Heart right ventricle (tissue), 16 donors: ENCODE results near the gene NCAPG2. TPM values are rescaled to one million over a fixed set of nuclear protein-coding genes. Genes with fewer than 3 reads are reported as not detected.
A peak's percentile ranks its signal among the peaks of the same experiment; 100 is the strongest.

Experiments
- ATAC-seq, 8 donors: fragments of 200-7000 bp; cut with Tn5 transposase; one replicate each; pipeline ENCODE4 v1.9.1; 2020; ENCODE audit warnings: mild to moderate bottlenecking in 8 of 8, moderate library complexity in 8 of 8, moderate number of reproducible peaks in 1 of 8
- DNase-seq, 2 donors: peaks; one replicate each; pipeline ENCODE4 v3.0.0-alpha.2; 2020
- H3K27ac ChIP-seq, 10 donors: fragments of 200-600 bp; sonication (generic) in 2 of 10; one replicate each; pipeline versions ENCODE4 v1.5.0 to v1.8.0; 2020 to 2022; ENCODE audit warnings: mild to moderate bottlenecking in 3 of 10
- H3K27me3 ChIP-seq, 7 donors: fragments of 200-600 bp; one replicate each; pipeline ENCODE4 v1.8.0; 2021 to 2022; ENCODE audit warnings: mild to moderate bottlenecking in 2 of 7
- H3K36me3 ChIP-seq, 9 donors: fragments of 200-600 bp; sonication (generic) in 1 of 9; one replicate each; pipeline versions ENCODE4 v1.5.0 to v1.8.0; 2020 to 2022; ENCODE audit warnings: mild to moderate bottlenecking in 2 of 9
- H3K4me1 ChIP-seq, 9 donors: fragments of 200-600 bp; sonication (generic) in 1 of 9; one replicate each; pipeline versions ENCODE4 v1.5.0 to v1.8.0; 2020 to 2022; ENCODE audit warnings: mild to moderate bottlenecking in 4 of 9
- H3K4me3 ChIP-seq, 10 donors: fragments of 200-600 bp; sonication (generic) in 2 of 10; one replicate each; pipeline versions ENCODE4 v1.5.0 to v1.8.0; 2020 to 2022; ENCODE audit warnings: mild to moderate bottlenecking in 7 of 10, moderate library complexity in 2 of 10
- H3K9me3 ChIP-seq, 11 donors: fragments of 200-600 bp in 10 of 11; sonication (generic) in 2 of 11; one replicate each; pipeline versions ENCODE4 v1.5.0 to v1.8.0; 2013 to 2022; ENCODE audit warnings: mild to moderate bottlenecking in 2 of 11, control low read depth in 1 of 11, moderate library complexity in 1 of 11
- WGBS, 2 donors: extraction: QIAGEN DNeasy Blood & Tissue Kit; methylation state at CpG; one replicate each; pipeline ENCODE4 v1.1.7; 2013; ENCODE audit warnings: inconsistent platforms in 1 of 2; 5-methylcytosine and 5-hydroxymethylcytosine counted together
- intact Hi-C, 10 donors: fragments of 100-400 bp; cut with DNase I; formaldehyde crosslinking; loops; one replicate each; pipeline versions ENCODE4 v1.11.1 to v1.14.2; 2022
- polyA plus RNA-seq, 2 donors: library from polyadenylated mRNA; stranded (reverse); fragments of 200-250 nt; gene quantifications; one replicate each; pipeline ENCODE4 v1.2.3, GENCODE V29; 2013
- total RNA-seq, 10 donors: library from RNA; stranded (reverse); fragmentation: NEBNext Ultra II Directional in 3 of 10; extraction: Animal tissue kit (Norgen Biotek cat#: 25700) in 3 of 10; gene quantifications; one replicate each; pipeline versions ENCODE4 v1.2.1 to v1.2.4, GENCODE V29; 2021 to 2023
- TF ChIP-seq, protein P1 (sequence below), 9 donors: fragments of 200-600 bp; sonication (generic) in 2 of 9; IDR thresholded peaks; one replicate each; pipeline versions ENCODE4 v1.5.0 to v1.8.0; 2021 to 2022; ENCODE audit warnings: antibody characterized with exemption in 9 of 9, mild to moderate bottlenecking in 5 of 9, moderate library complexity in 1 of 9
- donor health status: Arrhythmogenic right ventricular cardiomyopathy.
- donor health status: ischemic (EF 13 %, LVEDD 7.1; RV severe dilation, severe dysfunction).
- donor health status: healthy with polysubstance abuse.
- donor health status: DM: no; HTN: yes; CAD: no.
- donor health status: DM: no; HTN: no; CAD: no.
- donor health status: ischemic (EF 25% LVEDD 6.9; RV normal size, moderate dysfunction).
- donor health status: ischemic (EF 25% LVEDD 5.7; RV mildly dilated, moderate dysfunction).
- donor health status: healthy.
- donor health status: DM: yes; HTN: yes; CAD: no.
- donor health status: Ischemic cardiomyopathy.
- donor health status: ischemic (EF 35%, LVEDD 5.7; RV mildly dilated, moderate dysfunction).
- donor health status: nonischemic (EF 11% LVEDD 7.7; RV severe dilation, severe dysfunction).
- donor health status: DM: yes; HTN: yes; CAD: no.
- donor health status: PGD.
- donor health status: ischemic (EF 29% LVEDD 5.4; RV normal size, mild dysfunction).
- donor health status: nonischemic (EF 23%, LVEDD 6.1; RV moderate dilation, normal function).

The NCAPG2 gene
- total and polyA plus RNA-seq, 12 donors: 1.3 to 8.0 (median 4.6) TPM

DNA sequence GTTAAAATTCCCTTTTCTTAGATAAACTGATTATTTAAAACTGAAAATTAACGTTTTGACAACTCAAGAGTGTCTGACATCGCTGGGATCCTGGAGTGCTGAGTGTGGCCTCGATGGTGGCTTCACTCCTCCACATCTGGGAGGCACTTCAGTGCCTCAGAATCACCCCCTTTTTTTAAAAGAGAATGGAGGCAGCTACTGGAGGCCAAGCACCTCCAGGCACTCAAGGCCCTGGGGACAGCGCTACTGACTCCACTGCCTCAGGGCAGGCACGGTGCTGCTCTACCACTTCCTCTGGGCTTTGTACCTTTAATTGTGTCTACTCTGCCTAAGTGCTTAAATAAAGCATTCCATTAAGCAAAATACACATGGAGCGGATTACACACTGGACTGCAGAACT lies 27.2 kb upstream of the NCAPG2 start:
- no peak for ATAC-seq
- TF ChIP-seq, protein P1, sequence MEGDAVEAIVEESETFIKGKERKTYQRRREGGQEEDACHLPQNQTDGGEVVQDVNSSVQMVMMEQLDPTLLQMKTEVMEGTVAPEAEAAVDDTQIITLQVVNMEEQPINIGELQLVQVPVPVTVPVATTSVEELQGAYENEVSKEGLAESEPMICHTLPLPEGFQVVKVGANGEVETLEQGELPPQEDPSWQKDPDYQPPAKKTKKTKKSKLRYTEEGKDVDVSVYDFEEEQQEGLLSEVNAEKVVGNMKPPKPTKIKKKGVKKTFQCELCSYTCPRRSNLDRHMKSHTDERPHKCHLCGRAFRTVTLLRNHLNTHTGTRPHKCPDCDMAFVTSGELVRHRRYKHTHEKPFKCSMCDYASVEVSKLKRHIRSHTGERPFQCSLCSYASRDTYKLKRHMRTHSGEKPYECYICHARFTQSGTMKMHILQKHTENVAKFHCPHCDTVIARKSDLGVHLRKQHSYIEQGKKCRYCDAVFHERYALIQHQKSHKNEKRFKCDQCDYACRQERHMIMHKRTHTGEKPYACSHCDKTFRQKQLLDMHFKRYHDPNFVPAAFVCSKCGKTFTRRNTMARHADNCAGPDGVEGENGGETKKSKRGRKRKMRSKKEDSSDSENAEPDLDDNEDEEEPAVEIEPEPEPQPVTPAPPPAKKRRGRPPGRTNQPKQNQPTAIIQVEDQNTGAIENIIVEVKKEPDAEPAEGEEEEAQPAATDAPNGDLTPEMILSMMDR (IDR thresholded peaks at IDR 0.05): no peak
- Histone ChIP-seq H3K9me3 (no peaks in the 10 kb centered on the region), H3K27ac (no peak overlapping the region), H3K27me3 (no peaks in the 10 kb centered on the region), H3K4me1 (peaks cover 0 to 9% (median 0%) of the 10 kb centered on the region in 9 donors), H3K4me3 (no peak overlapping the region), H3K36me3 (peaks cover 2 to 76% (median 39%) of the 10 kb centered on the region in 9 donors)
- intact Hi-C loops: no loop called here
- 93% methylated on average over 6 of the region's 6 CpGs for WGBS, 2 donors
- no peak for DNase-seq

DNA sequence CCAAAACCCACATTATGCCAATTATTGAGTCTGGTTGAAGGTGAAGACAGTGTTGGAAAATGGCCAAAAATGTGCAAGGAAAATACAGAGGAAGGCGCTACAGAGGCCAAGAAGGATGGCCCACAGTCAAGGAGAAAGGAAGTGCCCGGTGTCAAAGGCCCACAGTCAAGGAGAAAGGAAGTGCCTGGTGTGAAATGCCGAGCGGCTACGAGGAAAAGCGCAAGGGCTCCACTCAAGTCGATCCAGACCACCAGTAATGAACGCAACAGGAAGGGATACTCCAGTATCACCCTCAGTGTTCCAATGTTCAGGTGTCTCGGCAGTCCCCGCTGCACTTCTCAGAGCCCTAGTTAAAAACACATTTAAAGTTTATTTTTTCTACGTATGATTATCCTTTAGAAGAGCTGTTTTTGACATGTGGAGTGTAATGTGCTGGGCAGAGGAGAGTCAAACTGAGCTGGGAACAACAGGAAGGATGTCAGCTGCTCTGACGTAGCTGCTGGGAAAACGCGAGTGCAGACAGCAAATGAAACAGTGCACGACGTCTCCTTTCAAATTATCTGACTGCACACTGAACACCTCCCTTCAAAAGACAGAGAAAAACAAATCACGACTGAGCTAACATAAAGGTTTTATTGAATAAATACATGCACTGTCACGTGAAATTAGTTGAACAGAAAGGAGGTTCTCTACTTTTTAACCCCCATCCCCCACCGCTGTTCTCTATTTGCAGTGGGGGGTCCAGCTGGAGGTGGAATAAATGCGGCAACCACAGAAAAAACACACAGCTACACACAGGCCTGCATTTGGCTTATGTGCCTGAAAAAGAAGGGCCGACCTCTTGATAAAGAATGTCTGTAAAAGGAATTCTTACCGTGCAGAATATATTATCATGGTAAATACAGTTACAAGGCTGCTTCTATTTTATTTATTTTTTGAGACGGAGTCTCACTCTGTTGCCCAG lies 26.1 kb upstream of the NCAPG2 start:
- Histone ChIP-seq H3K9me3 (no peaks in the 10 kb centered on the region), H3K36me3 (peaks cover 0 to 65% (median 28%) of the 10 kb centered on the region in 9 donors), H3K4me1 (peaks cover 0 to 9% (median 0%) of the 10 kb centered on the region in 9 donors), H3K27ac (peak overlapping the region in 3 of 10 donors; percentile 10 to 65 (median 39)), H3K4me3 (no peak overlapping the region), H3K27me3 (no peaks in the 10 kb centered on the region)
- intact Hi-C loops: no loop called here
- no peak for ATAC-seq
- TF ChIP-seq, protein P1 (IDR thresholded peaks at IDR 0.05): no peak
- WGBS, 2 donors: 70 to 75% methylated on average over 23 of the region's 23 CpGs
- DNase-seq: no peak

DNA sequence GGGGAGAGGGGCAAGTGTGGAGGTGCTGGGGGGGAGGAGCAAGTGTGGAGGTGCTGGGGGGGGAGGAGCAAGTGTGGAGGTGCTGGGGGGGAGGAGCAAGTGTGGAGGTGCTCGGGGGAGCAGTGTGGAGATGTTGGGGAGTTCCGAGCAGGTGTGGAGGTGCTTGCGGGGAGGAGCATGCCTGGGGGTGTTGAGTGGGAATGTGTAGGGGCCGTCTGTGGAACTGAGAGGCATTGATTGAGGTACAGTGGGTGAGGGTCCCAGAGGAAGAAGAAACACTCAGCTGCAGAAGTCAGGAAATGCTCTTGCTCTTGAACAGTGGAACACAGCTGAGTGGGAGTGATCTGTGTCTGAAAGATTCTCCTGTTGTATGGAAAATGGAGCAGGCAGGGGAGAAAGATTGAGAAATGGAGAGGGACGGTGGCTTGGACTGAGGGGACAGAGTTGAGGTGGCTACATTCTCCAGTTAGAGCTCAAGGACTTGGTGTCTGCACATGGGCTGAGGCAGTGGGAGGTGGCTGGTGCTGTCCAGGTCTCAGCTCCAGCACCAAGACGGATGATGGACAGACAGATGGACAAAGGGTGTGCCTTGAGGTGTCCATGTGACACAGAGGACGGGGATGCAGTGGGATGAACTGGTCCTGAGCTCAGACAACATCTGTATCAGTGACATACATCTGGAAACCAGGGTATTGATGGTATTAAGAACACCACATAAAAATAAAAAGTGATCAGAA lies 25.2 kb upstream of the NCAPG2 start:
- Histone ChIP-seq H3K36me3 (peaks cover 0 to 57% (median 21%) of the 10 kb centered on the region in 9 donors), H3K4me1 (peaks cover 0 to 9% (median 0%) of the 10 kb centered on the region in 9 donors), H3K9me3 (no peaks in the 10 kb centered on the region), H3K4me3 (no peak overlapping the region), H3K27me3 (no peaks in the 10 kb centered on the region), H3K27ac (peak overlapping the region in 2 of 10 donors; percentile 39 to 65)
- ATAC-seq: no peak
- TF ChIP-seq, protein P1 (IDR thresholded peaks at IDR 0.05): no peak
- intact Hi-C loops: no loop called here
- WGBS, 2 donors: 87 to 91% methylated on average over 7 of the region's 7 CpGs
- DNase-seq: no peak

DNA sequence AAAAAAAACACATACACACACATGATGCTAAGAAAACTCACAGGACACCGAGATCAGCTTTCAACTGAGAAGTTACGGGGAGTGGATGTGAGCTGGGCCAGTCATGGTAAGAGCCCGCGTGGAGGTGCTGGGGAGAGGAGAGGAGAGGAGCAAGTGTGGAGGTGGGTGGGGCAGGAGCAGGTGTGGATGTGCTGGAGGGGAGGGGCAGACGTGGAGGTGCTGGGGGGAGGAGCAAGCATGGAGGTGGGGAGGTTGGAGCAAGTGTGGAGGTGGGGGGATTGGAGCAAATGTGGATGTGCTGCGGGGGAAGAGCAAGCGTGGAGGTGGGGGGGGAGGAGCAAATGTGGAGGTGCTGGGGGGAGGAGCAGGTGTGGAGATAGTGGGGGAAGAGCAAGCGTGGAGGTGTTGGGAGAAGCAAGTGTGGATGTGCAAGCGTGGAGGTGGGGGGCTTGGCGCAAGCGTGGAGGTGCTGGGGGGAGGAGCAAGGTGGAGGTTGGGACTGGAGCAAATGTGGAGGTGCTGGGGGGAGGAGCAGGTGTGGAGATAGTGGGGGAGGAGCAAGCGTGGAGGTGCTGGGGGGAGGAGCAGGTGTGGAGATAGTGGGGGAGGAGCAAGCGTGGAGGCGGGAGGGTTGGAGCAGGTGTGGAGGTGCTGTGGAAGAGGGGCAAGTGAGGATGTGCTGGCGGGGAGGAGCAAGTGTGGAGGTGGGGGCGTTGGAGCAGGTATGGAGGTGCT lies 24.5 kb upstream of the NCAPG2 start:
- Histone ChIP-seq H3K4me3 (no peak overlapping the region), H3K27ac (no peak overlapping the region), H3K9me3 (no peaks in the 10 kb centered on the region), H3K36me3 (peaks cover 0 to 49% (median 14%) of the 10 kb centered on the region in 9 donors), H3K4me1 (peaks cover 0 to 9% (median 0%) of the 10 kb centered on the region in 9 donors), H3K27me3 (no peaks in the 10 kb centered on the region)
- intact Hi-C loops: no loop called here
- DNase-seq: no peak
- no peak for ATAC-seq
- 91 to 95% methylated on average over 16 of the region's 16 CpGs for WGBS, 2 donors
- TF ChIP-seq, protein P1 (IDR thresholded peaks at IDR 0.05): no peak
